ENCODE measurements around the gene EMC10.
"Not testable (repeated sequence)": the region's sequence is repeated elsewhere in the genome, so short reads cannot be mapped to it uniquely, and the experiment has no call there.

EMC10 gene

GRCh38 chr19:50432221-50433028, 43.9 kb upstream of the EMC10 start, which contains the start of gene MYBPC2:
MYBPC2 (plus strand) TSS chr19:50432892; CDS start chr19:50432954, 62 bp downstream.
- no peak for DNase-seq (ENCODE audit: extremely low read depth, low read depth)
- no peak for TF ChIP-seq CTCF (IDR thresholded peaks at IDR 0.05; ENCODE audit: low read depth, low read length)

GRCh38 chr19:50433201-50434180, 42.8 kb upstream of the EMC10 start:
- DNase-seq (ENCODE audit: extremely low read depth, low read depth), result no peak
- TF ChIP-seq CTCF (IDR thresholded peaks at IDR 0.05; ENCODE audit: low read depth, low read length), result no peak

- no peak for TF ChIP-seq CTCF (IDR thresholded peaks at IDR 0.05; ENCODE audit: low read depth, low read length)
- no peak for DNase-seq (ENCODE audit: extremely low read depth, low read depth)
Measured at GRCh38 chr19:50434525-50434924, 41.8 kb upstream of the EMC10 start.

GRCh38 chr19:50435221-50435620, 41.1 kb upstream of the EMC10 start:
- TF ChIP-seq CTCF (IDR thresholded peaks at IDR 0.05; ENCODE audit: low read depth, low read length), result no peak
- no peak for DNase-seq (ENCODE audit: extremely low read depth, low read depth)

- DNase-seq (ENCODE audit: extremely low read depth, low read depth), result no peak
- TF ChIP-seq CTCF (IDR thresholded peaks at IDR 0.05; ENCODE audit: low read depth, low read length), result no peak
Measured at GRCh38 chr19:50435627-50436026, 40.7 kb upstream of the EMC10 start.

- no peak for TF ChIP-seq CTCF (IDR thresholded peaks at IDR 0.05; ENCODE audit: low read depth, low read length)
- DNase-seq (ENCODE audit: extremely low read depth, low read depth), result no peak
Measured at GRCh38 chr19:50437862-50438449, 38.4 kb upstream of the EMC10 start.

DNA sequence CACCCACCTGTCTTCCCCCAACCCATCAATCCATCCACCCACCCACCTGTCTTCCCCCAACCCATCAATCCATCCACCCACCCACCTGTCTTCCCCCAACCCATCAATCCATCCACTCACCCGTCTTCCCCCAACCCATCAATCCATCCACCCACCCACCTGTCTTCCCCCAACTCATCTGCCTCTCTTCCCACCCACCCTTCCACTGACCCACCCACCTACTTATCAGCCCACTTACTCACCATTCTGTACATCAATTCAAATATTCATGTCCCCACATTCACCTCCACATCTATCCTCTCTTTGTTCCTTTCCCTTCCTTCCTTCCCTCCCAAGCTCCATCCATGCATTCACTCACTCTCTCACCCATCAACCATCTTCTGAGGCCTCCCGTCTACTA, 37.2 kb upstream of the EMC10 start:
- not testable (repeated sequence) for DNase-seq (ENCODE audit: extremely low read depth, low read depth)
